ENCODE data around the gene PLA2G4F.

Gene PLA2G4F

DNA sequence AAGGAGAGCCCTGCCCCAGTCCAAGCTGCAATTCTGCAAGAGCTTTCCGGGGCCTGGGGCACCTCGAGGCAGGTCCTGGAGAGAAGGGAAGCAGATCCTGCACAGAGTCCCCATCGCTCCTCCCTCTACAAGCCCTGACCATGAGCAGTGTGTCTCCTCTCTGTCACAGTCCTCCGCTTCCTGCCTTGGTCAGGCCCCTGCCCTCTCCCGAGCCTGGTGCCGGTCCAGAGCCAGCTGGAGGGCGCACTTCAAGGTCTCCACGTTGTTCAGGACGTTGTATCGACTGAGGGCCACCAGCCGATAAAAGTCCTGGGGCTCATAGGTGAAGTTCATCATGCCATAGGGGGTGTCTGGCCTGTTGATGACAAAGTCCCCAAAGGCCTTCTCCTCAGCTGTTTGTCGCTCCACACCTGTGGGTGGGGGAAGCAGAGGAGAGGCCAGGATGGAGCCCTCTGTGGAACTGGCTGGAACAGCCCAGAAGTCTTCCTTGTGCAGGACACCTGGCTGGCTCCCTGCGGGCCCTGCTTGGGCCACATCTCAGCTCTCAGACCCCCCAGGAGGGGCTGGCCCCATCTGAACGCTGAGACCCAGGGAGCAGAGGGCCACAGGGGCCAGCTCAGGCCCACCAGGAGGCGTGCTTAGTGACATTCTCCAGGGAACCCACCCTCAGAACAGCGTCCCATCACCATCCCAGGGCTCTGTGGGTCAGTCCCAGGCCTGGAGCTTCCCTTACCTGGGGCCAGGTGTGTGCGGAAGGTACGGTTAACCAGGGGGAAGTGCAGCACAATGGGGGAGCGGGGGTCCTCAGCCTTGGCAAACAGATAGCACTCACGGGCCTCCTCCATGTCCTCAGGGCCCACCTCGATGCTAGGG is 14.4 kb downstream of the PLA2G4F start:
- TF ChIP-seq TAF1 (IDR thresholded peaks at IDR 0.05; ENCODE audit: borderline replicate concordance, insufficient read depth, low read length) (no peak), SIN3A (IDR thresholded peaks at IDR 0.05; ENCODE audit: borderline replicate concordance, insufficient read depth, low read length) (no peak), FOXP2 (optimal IDR thresholded peaks at IDR 0.05; ENCODE audit: borderline replicate concordance, extremely low read depth, extremely low read length, insufficient read depth) (no peak), POLR2AphosphoS5 (IDR thresholded peaks at IDR 0.05; ENCODE audit: low read depth, low read length) (no peak)
- TF ChIP-seq, protein P1, sequence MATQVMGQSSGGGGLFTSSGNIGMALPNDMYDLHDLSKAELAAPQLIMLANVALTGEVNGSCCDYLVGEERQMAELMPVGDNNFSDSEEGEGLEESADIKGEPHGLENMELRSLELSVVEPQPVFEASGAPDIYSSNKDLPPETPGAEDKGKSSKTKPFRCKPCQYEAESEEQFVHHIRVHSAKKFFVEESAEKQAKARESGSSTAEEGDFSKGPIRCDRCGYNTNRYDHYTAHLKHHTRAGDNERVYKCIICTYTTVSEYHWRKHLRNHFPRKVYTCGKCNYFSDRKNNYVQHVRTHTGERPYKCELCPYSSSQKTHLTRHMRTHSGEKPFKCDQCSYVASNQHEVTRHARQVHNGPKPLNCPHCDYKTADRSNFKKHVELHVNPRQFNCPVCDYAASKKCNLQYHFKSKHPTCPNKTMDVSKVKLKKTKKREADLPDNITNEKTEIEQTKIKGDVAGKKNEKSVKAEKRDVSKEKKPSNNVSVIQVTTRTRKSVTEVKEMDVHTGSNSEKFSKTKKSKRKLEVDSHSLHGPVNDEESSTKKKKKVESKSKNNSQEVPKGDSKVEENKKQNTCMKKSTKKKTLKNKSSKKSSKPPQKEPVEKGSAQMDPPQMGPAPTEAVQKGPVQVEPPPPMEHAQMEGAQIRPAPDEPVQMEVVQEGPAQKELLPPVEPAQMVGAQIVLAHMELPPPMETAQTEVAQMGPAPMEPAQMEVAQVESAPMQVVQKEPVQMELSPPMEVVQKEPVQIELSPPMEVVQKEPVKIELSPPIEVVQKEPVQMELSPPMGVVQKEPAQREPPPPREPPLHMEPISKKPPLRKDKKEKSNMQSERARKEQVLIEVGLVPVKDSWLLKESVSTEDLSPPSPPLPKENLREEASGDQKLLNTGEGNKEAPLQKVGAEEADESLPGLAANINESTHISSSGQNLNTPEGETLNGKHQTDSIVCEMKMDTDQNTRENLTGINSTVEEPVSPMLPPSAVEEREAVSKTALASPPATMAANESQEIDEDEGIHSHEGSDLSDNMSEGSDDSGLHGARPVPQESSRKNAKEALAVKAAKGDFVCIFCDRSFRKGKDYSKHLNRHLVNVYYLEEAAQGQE (IDR thresholded peaks at IDR 0.05; ENCODE audit: insufficient read depth in 1 of 2, low read depth in 2 of 2, low read length in 2 of 2) = no peak

DNA sequence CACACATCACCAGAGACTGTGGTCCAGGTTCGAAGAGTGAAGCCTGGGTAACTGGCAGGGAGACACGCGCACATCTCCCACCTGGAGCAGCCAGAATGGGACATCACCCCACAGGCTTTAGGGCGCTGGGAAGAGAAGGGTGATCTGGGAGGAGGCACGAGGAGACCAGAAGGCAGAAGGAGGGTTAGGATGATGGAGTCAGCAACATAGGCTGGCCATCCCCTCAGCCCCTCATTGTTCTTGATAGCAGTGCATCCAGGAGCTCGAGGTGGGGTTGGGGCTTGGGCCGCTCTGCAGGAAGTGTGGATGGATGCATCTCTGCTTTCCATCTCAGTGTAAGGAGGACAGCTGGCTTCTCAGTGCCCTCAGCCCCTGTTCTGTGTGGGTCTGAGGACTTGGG is 15.2 kb downstream of the PLA2G4F start:
- no peak for TF ChIP-seq TAF1 (IDR thresholded peaks at IDR 0.05; ENCODE audit: borderline replicate concordance, insufficient read depth, low read length)
- TF ChIP-seq FOXP2 (optimal IDR thresholded peaks at IDR 0.05; ENCODE audit: borderline replicate concordance, extremely low read depth, extremely low read length, insufficient read depth) = no peak
- no peak for TF ChIP-seq SIN3A (IDR thresholded peaks at IDR 0.05; ENCODE audit: borderline replicate concordance, insufficient read depth, low read length)
- TF ChIP-seq, protein P1 (IDR thresholded peaks at IDR 0.05; ENCODE audit: insufficient read depth in 1 of 2, low read depth in 2 of 2, low read length in 2 of 2) = no peak
- no peak for TF ChIP-seq POLR2AphosphoS5 (IDR thresholded peaks at IDR 0.05; ENCODE audit: low read depth, low read length)

DNA sequence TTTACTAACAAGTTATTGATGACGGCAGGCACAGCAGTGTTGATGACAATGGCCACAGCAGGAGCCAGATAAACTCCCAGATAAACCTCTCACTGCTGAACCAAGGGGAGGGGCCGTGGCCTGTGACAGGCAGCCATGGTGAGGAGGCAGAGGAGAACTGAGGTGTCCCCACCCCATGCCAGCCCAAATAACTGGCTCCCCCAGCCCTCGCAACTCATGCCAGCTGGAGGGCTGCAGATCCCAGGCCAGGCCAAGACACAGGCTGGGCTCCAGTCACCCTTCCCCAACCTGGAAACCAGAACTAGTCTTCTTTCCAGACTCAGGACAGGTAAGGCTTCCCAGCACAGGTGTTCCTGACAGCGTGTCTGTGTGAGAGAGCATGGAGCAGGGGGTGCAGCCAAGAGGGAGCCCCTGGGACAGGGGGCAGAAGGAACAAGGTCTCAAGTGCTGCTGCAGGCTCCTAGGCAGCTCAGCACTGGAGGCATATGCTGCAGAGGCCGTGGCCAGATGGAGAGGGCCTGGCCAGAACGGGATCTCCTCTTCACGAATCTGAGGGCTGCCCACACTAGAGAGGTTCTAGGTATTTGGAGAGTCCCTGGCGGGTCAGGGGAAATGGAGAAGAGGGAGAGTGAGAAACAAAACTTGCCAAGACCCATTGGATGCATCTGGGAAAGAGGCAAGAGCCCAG is 15.9 kb downstream of the PLA2G4F start:
- TF ChIP-seq, protein P1 (IDR thresholded peaks at IDR 0.05; ENCODE audit: insufficient read depth in 1 of 2, low read depth in 2 of 2, low read length in 2 of 2) = no peak
- TF ChIP-seq TAF1 (IDR thresholded peaks at IDR 0.05; ENCODE audit: borderline replicate concordance, insufficient read depth, low read length) (no peak), SIN3A (IDR thresholded peaks at IDR 0.05; ENCODE audit: borderline replicate concordance, insufficient read depth, low read length) (no peak), FOXP2 (optimal IDR thresholded peaks at IDR 0.05; ENCODE audit: borderline replicate concordance, extremely low read depth, extremely low read length, insufficient read depth) (no peak), POLR2AphosphoS5 (IDR thresholded peaks at IDR 0.05; ENCODE audit: low read depth, low read length) (no peak)

DNA sequence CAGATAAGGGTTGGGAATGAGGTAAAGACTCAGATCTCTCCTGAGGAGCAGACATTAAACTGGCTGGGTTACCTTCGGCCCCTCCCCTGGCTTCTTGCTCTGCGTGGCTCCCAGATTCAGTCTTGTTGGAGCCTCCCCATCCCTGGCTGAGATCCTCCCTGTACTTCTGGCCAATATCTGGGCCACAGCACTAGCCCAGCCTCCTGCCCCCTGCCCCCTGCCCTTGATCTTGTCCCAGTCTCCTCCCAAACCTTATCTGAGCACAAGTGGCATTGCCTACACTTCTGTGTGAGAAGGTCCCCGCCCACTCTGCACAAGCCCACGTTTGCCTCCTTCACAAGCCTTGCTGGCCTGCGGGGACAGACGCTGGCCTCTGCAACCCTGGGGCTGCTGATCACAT is 16.8 kb downstream of the PLA2G4F start:
- no peak for TF ChIP-seq POLR2AphosphoS5 (IDR thresholded peaks at IDR 0.05; ENCODE audit: low read depth, low read length)
- TF ChIP-seq, protein P1 (IDR thresholded peaks at IDR 0.05; ENCODE audit: insufficient read depth in 1 of 2, low read depth in 2 of 2, low read length in 2 of 2) = no peak
- TF ChIP-seq SIN3A (IDR thresholded peaks at IDR 0.05; ENCODE audit: borderline replicate concordance, insufficient read depth, low read length) = no peak
- no peak for TF ChIP-seq TAF1 (IDR thresholded peaks at IDR 0.05; ENCODE audit: borderline replicate concordance, insufficient read depth, low read length)
- TF ChIP-seq FOXP2 (optimal IDR thresholded peaks at IDR 0.05; ENCODE audit: borderline replicate concordance, extremely low read depth, extremely low read length, insufficient read depth) = no peak
